ENCODE measurements around the gene LDLRAD3.

GRCh38 chr11:35971841-35972422 is 28.1 kb downstream of the LDLRAD3 start:
- TF ChIP-seq POLR2A (IDR thresholded peaks at IDR 0.05) (no peak), CTCF (IDR thresholded peaks at IDR 0.05) (no peak)

Data from adrenal gland (tissue), 5 donors.